Activated naive CD4-positive, alpha-beta T cell treated with Interleukin-2 at 50 U/mL for 16 hours (primary cell): ENCODE data around the gene KATNAL1.
A peak's percentile ranks its signal among the peaks of the same experiment; 100 is the strongest.

Experiments used
- DNase-seq: peaks from one replicate; pipeline ENCODE4 v3.0.0-alpha.2; 2020

Gene KATNAL1

GRCh38 chr13:30307194-30307970 is at the start of gene KATNAL1:
Gene KATNAL1, minus strand, starts transcription at chr13:30307551. Its CDS starts 23,774 bp downstream, at chr13:30283777.
- DNase-seq: peak; percentile 77

- no peak for DNase-seq
These were observed 48.5 kb upstream of the KATNAL1 start for GRCh38 chr13:30355839-30356238.

- DNase-seq: no peak
These were observed 48.0 kb upstream of the KATNAL1 start for GRCh38 chr13:30355384-30355699.

- DNase-seq: no peak
These were observed 47.4 kb upstream of the KATNAL1 start for GRCh38 chr13:30354493-30355383.

GRCh38 chr13:30353471-30354215 is 46.3 kb upstream of the KATNAL1 start:
- DNase-seq: no peak

GRCh38 chr13:30353060-30353459 is 45.7 kb upstream of the KATNAL1 start:
- DNase-seq: no peak

GRCh38 chr13:30352121-30352520 is 44.8 kb upstream of the KATNAL1 start:
- no peak for DNase-seq

- no peak for DNase-seq
These were observed 39.4 kb upstream of the KATNAL1 start for GRCh38 chr13:30346789-30347167.

GRCh38 chr13:30346153-30346788 is 38.9 kb upstream of the KATNAL1 start:
- peak; percentile 47 for DNase-seq

- DNase-seq: no peak
These were observed 38.2 kb upstream of the KATNAL1 start for GRCh38 chr13:30345426-30346100.

- no peak for DNase-seq
These were observed 34.6 kb upstream of the KATNAL1 start for GRCh38 chr13:30341815-30342570.

- DNase-seq: no peak
These were observed 33.2 kb upstream of the KATNAL1 start for GRCh38 chr13:30340331-30341250.

GRCh38 chr13:30339738-30340330 is 32.5 kb upstream of the KATNAL1 start:
- DNase-seq: no peak

- no peak for DNase-seq
These were observed 31.6 kb upstream of the KATNAL1 start for GRCh38 chr13:30338952-30339351.

GRCh38 chr13:30338331-30338851 is 31.0 kb upstream of the KATNAL1 start:
- DNase-seq: no peak

- DNase-seq: no peak
These were observed 29.8 kb upstream of the KATNAL1 start for GRCh38 chr13:30337061-30337610.

- no peak for DNase-seq
These were observed 27.5 kb upstream of the KATNAL1 start for GRCh38 chr13:30334663-30335386.

GRCh38 chr13:30333616-30334015 is 26.3 kb upstream of the KATNAL1 start:
- no peak for DNase-seq
